Renal cortex interstitium (tissue), 15 donors: Measurements from ENCODE around the gene ADPRS. TPM values are rescaled to one million over a fixed set of nuclear protein-coding genes. Genes with fewer than 3 reads are reported as not detected.

Experiments
- DNase-seq, 11 donors: peaks; one replicate each; pipeline ENCODE4 v3.0.0-alpha.2; 2013; ENCODE audit warnings: low read depth in 9 of 11, low spot score in 4 of 11; ENCODE audit errors: extremely low read depth in 1 of 11
- long read RNA-seq, 16 experiments: transcript quantifications; one replicate each; lab custom pipeline, GENCODE V29; 2026
- polyA plus RNA-seq, 3 donors: library from polyadenylated mRNA; unstranded; fragments of 120-200 nt; gene quantifications; one replicate each; pipeline ENCODE4 v1.2.1, GENCODE V29; 2013; ENCODE audit not compliant: insufficient read length in 3 of 3

Gene ADPRS, protein sequence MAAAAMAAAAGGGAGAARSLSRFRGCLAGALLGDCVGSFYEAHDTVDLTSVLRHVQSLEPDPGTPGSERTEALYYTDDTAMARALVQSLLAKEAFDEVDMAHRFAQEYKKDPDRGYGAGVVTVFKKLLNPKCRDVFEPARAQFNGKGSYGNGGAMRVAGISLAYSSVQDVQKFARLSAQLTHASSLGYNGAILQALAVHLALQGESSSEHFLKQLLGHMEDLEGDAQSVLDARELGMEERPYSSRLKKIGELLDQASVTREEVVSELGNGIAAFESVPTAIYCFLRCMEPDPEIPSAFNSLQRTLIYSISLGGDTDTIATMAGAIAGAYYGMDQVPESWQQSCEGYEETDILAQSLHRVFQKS
- 10 to 100 TPM; 29.7 to 35.3 (median 34.4) TPM for polyA plus RNA-seq
- long read RNA-seq, donor 1, transcript ADPRHL2-201 (6 exons, 1,668 nt): major isoform, 14 of 14 reads
- long read RNA-seq, donor 1, partial matches to known transcripts: 0 of 14 reads
- long read RNA-seq, donor 1, other reads (novel, unspliced or antisense): 0 of 14 reads
- long read RNA-seq, donor 2, transcript ADPRHL2-201 (6 exons, 1,668 nt): major isoform, 14 of 14 reads
- long read RNA-seq, donor 2, partial matches to known transcripts: 0 of 14 reads
- long read RNA-seq, donor 2, other reads (novel, unspliced or antisense): 0 of 14 reads
- long read RNA-seq, donor 3, transcript ADPRHL2-201 (6 exons, 1,668 nt): major isoform, 15 of 37 reads
- long read RNA-seq, donor 3, partial matches to known transcripts: 22 of 37 reads
- long read RNA-seq, donor 3, other reads (novel, unspliced or antisense): 0 of 37 reads
- long read RNA-seq, donor 4, transcript ADPRHL2-201 (6 exons, 1,668 nt): major isoform, 7 of 7 reads
- long read RNA-seq, donor 4, partial matches to known transcripts: 0 of 7 reads
- long read RNA-seq, donor 4, other reads (novel, unspliced or antisense): 0 of 7 reads
- long read RNA-seq, donor 5: 0 reads
- long read RNA-seq, donor 6, transcript ADPRHL2-201 (6 exons, 1,668 nt): major isoform, 7 of 7 reads
- long read RNA-seq, donor 6, partial matches to known transcripts: 0 of 7 reads
- long read RNA-seq, donor 6, other reads (novel, unspliced or antisense): 0 of 7 reads
- long read RNA-seq, donor 7, transcript ADPRHL2-201 (6 exons, 1,668 nt): major isoform, 11 of 40 reads
- long read RNA-seq, donor 7, partial matches to known transcripts: 29 of 40 reads
- long read RNA-seq, donor 7, other reads (novel, unspliced or antisense): 0 of 40 reads
- long read RNA-seq, donor 8, transcript ADPRHL2-201 (6 exons, 1,668 nt): major isoform, 27 of 63 reads
- long read RNA-seq, donor 8, partial matches to known transcripts: 36 of 63 reads
- long read RNA-seq, donor 8, other reads (novel, unspliced or antisense): 0 of 63 reads
- long read RNA-seq, donor 9, transcript ADPRHL2-201 (6 exons, 1,668 nt): major isoform, 9 of 25 reads
- long read RNA-seq, donor 9, partial matches to known transcripts: 16 of 25 reads
- long read RNA-seq, donor 9, other reads (novel, unspliced or antisense): 0 of 25 reads
- long read RNA-seq, donor 10, transcript ADPRHL2-201 (6 exons, 1,668 nt): major isoform, 7 of 7 reads
- long read RNA-seq, donor 10, partial matches to known transcripts: 0 of 7 reads
- long read RNA-seq, donor 10, other reads (novel, unspliced or antisense): 0 of 7 reads
- long read RNA-seq, donor 11, transcript ADPRHL2-201 (6 exons, 1,668 nt): major isoform, 11 of 18 reads
- long read RNA-seq, donor 11, partial matches to known transcripts: 7 of 18 reads
- long read RNA-seq, donor 11, other reads (novel, unspliced or antisense): 0 of 18 reads
- long read RNA-seq, donor 12, partial matches to known transcripts: 15 of 18 reads
- long read RNA-seq, donor 12, other reads (novel, unspliced or antisense): 0 of 18 reads
- long read RNA-seq, donor 13, transcript ADPRHL2-201 (6 exons, 1,668 nt): major isoform, 20 of 60 reads
- long read RNA-seq, donor 13, partial matches to known transcripts: 40 of 60 reads
- long read RNA-seq, donor 13, other reads (novel, unspliced or antisense): 0 of 60 reads
- long read RNA-seq, donor 14, transcript ADPRHL2-201 (6 exons, 1,668 nt): major isoform, 7 of 29 reads
- long read RNA-seq, donor 14, partial matches to known transcripts: 22 of 29 reads
- long read RNA-seq, donor 14, other reads (novel, unspliced or antisense): 0 of 29 reads
- long read RNA-seq, donor 15, partial matches to known transcripts: 0 of 4 reads
- long read RNA-seq, donor 15, other reads (novel, unspliced or antisense): 0 of 4 reads
- long read RNA-seq, donor 16, transcript ADPRHL2-201 (6 exons, 1,668 nt): major isoform, 33 of 33 reads
- long read RNA-seq, donor 16, partial matches to known transcripts: 0 of 33 reads
- long read RNA-seq, donor 16, other reads (novel, unspliced or antisense): 0 of 33 reads

GRCh38 chr1:36088577-36089392 is at the start of gene ADPRS:
ADPRS (plus strand) TSS chr1:36088892; CDS start chr1:36088905, 13 bp downstream.
- DNase-seq: peak; percentile 56 to 86 (median 81)

DNA sequence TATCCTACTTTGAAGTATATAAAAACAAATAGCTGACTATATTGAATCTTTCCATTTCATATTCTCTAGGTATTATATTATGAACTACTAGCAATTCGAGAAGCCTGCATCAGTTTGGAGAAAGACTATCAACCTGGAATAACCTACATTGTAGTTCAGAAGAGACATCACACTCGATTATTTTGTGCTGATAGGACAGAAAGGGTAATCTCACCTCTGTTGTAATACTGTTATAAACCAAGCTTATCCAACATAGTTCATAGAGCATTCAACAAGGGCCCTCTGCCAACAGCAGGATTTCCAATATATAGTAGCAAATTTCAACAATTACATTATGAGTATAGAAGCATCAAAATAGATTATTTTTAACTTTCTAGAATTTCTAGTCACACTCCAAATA is 48.5 kb upstream of the ADPRS start:
- DNase-seq: no peak

- no peak for DNase-seq
These were observed 36.9 kb upstream of the ADPRS start for GRCh38 chr1:36051821-36052220.

DNA sequence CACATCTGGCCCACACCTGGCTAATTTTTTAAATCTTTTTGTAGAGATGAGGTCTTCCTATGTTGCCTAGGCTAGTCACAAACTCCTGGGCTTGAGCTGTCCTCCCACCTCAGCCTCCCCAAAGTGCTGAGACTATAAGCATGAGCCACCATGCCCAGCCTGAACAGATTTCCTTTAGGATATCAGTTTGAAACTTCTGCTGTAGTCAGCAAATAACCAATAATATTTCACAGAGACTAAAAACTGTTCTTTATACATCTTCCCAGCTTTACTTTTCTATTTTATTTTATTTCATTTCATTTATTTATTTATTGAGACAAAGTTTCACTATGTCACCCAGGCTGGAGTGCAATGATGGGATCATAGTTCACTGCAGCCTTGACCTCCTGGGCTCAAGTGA is 34.7 kb upstream of the ADPRS start:
- DNase-seq: no peak

- DNase-seq: no peak
These were observed 33.0 kb upstream of the ADPRS start for GRCh38 chr1:36055706-36056105.

DNA sequence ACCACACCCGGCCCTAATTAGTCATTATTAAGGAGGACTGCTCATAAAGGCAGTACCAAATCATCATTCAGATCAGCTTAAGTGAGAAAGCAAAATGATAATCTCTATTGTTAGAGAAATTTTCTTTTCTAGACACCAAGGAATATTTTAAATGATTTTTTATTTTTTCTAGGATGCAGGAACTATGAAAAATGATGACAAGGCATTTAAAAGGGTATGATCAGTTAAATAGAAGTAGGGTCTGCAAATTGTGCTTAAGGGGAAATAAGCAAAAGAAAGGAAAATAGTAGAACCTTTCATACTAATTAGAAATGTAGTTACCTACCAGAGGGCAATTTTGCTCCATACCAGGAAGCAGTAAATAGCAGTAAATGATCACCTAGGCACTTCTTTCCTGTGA is 26.4 kb upstream of the ADPRS start:
- DNase-seq: no peak

DNA sequence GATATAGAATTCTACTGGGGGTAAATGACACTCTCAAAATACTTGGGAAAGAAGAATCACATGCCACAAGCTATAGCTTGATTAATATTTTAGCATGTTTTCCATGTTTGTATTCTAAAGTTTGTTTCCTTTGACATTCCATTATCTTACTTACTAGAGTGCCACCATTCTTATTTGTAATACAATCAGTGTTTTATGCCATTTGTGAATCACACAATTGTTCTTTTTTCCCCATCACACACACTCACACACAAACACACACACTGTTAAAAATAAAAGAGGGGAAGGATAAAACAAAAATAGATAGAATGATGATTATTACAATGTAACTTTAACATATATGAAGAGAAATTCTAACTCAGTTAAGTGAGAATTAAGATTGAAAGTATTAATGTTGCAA is 20.8 kb upstream of the ADPRS start:
- DNase-seq: no peak

DNA sequence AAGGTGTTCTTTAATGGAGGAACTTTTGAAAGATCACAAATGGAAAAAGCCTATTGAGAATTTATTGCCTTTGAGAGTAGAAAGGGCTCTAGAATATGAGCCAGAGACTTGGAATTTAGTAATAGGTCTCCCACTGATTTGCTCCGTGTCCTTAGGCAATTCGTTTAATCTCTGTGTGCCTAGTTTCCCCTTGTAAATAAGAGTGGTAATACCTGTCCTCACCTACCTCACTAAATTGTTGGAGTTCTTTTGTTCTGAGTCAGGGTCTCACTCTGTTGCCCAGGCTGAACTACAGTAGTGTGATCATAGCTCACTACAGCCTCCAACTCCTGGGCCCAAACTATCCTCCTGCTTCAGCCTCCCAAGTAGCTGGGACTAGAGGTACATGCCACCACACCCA is 19.8 kb upstream of the ADPRS start:
- DNase-seq: no peak

DNA sequence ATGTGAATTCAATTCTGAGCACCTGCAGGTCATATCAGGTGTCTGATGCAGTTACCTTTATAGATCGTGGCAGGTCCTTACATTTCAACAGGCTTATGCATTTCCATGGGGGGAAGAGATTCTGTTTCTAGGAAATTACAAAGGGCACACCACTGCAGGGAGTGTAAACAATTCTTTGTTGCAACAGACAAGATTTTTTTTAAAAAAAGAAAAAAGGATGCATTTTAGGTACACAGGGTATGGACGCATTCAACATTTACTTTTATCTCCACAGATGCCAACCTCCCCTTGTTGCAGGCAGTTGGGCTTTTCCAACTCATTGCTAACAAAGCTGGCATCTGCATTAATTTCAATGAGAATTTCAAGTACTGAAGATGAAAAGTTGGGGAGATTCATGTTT is 18.3 kb upstream of the ADPRS start:
- DNase-seq: no peak

DNA sequence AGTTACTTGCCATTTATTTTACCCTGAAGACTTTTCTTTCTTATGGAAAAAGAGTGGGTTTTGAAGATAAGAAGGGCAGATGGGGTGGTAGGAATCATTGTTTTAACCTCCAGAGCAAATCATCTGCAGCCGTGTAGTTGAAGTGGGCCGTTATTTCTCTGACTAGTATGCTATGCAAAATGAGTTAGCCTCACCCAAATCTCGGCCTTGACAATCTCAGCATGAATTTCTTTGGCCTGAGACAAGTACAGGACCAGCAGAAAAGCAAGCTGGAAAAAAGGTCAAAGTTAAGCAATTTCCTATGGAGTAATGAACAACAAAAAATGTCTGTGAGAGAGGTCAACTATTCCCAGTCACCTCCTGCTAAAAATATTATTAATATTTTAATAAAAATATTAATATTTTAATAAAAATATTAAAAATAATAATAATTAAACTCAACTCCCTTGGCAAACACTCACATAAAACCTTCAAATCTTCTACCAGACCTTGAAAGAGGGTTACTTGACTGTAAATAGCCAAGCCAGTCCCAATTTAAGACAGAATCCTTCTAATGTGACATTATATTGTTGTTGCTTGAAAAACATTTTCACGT is 11.6 kb upstream of the ADPRS start:
- DNase-seq: no peak

- no peak for DNase-seq
These were observed 8.5 kb upstream of the ADPRS start for GRCh38 chr1:36080236-36080635.

- DNase-seq: no peak
These were observed 7.9 kb upstream of the ADPRS start for GRCh38 chr1:36080801-36081200.

DNA sequence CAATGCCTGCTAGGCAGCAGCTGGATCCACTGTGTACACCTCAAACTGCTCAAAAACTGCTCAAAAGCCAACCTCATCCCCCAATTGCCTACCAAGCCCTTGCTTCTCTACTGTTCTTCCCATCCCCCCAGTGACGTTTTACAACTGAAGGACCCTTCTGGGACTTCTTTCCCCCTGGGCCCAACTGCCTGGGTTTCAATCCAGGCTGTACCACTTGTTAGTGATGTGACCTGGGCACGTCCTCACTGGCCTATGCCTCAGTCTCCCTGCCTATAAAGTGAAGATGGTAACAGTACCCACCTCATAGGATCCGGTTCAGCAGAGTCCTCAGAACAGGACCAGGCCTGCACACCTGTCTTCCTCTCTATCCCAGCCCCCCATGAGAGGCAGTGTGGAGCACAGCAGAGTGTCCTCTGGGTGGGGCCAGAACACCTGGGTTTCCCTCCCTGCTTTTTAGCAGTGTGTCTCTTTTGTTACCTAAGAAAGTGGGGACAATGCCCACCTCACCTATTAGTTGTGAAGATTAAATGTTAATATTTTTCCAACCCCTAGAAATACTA is 6.7 kb upstream of the ADPRS start:
- no peak for DNase-seq

DNA sequence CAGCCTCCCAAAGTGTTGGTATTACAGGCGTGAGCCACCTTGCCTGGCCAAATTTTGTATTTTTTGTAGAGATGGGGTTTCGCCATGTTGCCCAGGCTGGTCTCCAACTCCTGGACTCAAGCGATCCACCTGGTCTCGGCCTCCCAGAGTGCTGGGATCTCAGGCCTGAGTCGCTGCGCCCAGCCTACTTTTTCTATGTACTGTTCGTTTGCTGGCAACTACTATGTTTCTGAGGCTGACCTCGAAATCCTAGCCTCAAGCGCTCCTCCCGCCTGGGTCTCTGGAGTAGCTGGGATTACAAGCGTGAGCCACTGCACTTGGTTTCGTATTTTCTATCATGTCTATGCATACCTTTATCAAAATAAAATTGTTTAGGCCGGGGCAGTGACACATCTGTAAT is 5.5 kb upstream of the ADPRS start:
- no peak for DNase-seq

DNA sequence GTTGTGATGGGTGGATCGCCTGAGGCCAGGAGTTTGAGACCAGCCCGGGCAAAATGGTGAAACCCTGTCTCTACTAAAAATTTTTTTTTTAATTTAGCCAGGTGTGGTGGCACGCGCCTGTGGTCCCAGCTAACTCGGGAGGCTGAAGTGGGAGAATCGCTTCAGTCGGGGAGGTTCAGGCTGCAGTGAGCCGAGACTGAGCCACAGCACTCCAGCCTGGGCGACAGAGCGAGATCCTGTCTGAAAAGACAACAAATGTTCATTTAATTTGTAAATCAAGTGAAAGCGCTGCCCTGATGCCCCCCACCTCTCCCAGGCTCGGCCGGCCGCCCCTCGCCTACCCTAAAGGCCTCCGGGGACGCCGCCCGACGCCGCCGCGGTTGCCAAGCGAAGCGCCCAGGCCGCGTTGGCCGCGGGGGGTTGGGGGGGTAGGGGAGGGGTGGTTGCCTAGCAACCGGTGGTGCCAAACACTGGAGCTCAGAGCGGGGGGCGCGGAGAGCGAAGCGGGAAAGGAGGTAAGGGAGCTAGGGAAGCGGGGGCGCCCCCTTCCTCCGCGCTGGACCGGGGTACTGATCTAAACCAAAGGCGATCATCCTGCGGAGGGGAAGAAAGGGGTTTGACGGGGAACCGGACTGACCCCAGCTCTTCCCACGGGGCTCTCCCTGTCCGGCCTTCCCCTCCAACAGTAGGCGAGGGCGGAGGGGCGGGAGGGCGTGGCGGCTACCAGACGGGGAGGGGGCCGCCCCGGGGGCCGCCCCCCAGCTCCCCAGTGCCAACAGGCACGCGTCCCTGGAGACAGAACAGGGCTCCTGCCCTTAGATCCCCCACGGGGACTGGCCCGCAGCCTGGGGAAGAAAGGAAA is 4.8 kb upstream of the ADPRS start, which contains the start of gene TEKT2:
TEKT2 (plus strand) TSS at position 460 of the 862 bp plus-strand sequence. CDS start 828 bp downstream, outside the sequence.
- DNase-seq: peak; percentile 60 to 84 (median 77)
